OCI-LY7 (cell line): ENCODE measurements around the gene TUBA1A. TPM values are rescaled to one million over a fixed set of nuclear protein-coding genes. Genes with fewer than 3 reads are reported as not detected.

Source experiments
- BruUV-seq: library from RNA; stranded (reverse); fragments of 400-500 nt; replicated peaks from 2 replicates; lab custom pipeline; 2021; lab: Mats Ljungman, UMichigan
- CTCF ChIA-PET: fragments of 300-600 bp; sonication (Branson Sonifier 250); formaldehyde crosslinking; loops from one replicate; lab custom pipeline; 2022; ENCODE audit warnings: antibody characterized with exemption; ENCODE audit not compliant: unreplicated experiment; lab: Charles Lee
- POLR2A ChIA-PET: fragments of 300-600 bp; sonication (Branson Sonifier 250); formaldehyde crosslinking; loops from one replicate; lab custom pipeline; 2022; ENCODE audit warnings: antibody characterized with exemption; lab: Charles Lee
- DNase-seq: peaks from one replicate; pipeline ENCODE4 v3.0.0-alpha.2; 2015; ENCODE audit warnings: low spot score
- H2AFZ ChIP-seq: fragments of 200-600 bp; sonication (generic), shearing (Covaris generic); 2 replicates; pipeline ENCODE4 v1.6.1; 2014; ENCODE audit warnings: mild to moderate bottlenecking, antibody characterized with exemption, low read length, moderate library complexity
- H3K27ac ChIP-seq: fragments of 200-600 bp; sonication (generic); 2 replicates; pipeline ENCODE4 v1.5.1; 2014; ENCODE audit warnings: mixed run types, low read depth, mild to moderate bottlenecking, moderate library complexity, low read length, inconsistent platforms; ENCODE audit not compliant: poor library complexity, severe bottlenecking
- H3K36me3 ChIP-seq: fragments of 200-600 bp; sonication (generic); 2 replicates; pipeline ENCODE4 v1.6.1; 2014; ENCODE audit warnings: mild to moderate bottlenecking, antibody characterized with exemption, low read length, moderate library complexity, mixed read lengths; ENCODE audit not compliant: insufficient read depth
- H3K4me1 ChIP-seq: fragments of 200-600 bp; sonication (generic); 2 replicates; pipeline ENCODE4 v1.5.1; 2014; ENCODE audit warnings: mild to moderate bottlenecking, low read length; ENCODE audit not compliant: insufficient read depth, poor library complexity, severe bottlenecking
- H3K4me2 ChIP-seq: fragments of 200-600 bp; sonication (generic); 2 replicates; pipeline ENCODE4 v1.6.1; 2014; ENCODE audit warnings: mild to moderate bottlenecking, low read length
- H3K4me3 ChIP-seq: fragments of 200-600 bp; sonication (generic); 2 replicates; pipeline ENCODE4 v1.5.1; 2014; ENCODE audit warnings: mild to moderate bottlenecking, low read depth, low read length; ENCODE audit not compliant: poor library complexity, severe bottlenecking
- H3K79me2 ChIP-seq: fragments of 200-600 bp; sonication (generic); 2 replicates; pipeline ENCODE4 v1.6.1; 2016; ENCODE audit warnings: low read depth, mild to moderate bottlenecking, low read length, moderate library complexity, mixed read lengths; ENCODE audit not compliant: insufficient read depth
- H3K9me2 ChIP-seq: fragments of 200-600 bp; sonication (generic); 2 replicates; pipeline ENCODE4 v1.6.1; 2016; ENCODE audit warnings: mild to moderate bottlenecking, low read length, mixed read lengths; ENCODE audit not compliant: insufficient read depth
- H3K9me3 ChIP-seq: fragments of 200-600 bp; sonication (generic); 2 replicates; pipeline ENCODE4 v1.6.1; 2014; ENCODE audit warnings: mild to moderate bottlenecking, mixed run types, low read length, mixed read lengths
- H4K20me1 ChIP-seq: fragments of 200-600 bp; sonication (generic); 2 replicates; pipeline ENCODE4 v1.6.1; 2014; ENCODE audit warnings: mild to moderate bottlenecking, antibody characterized with exemption, low read length, moderate library complexity, mixed read lengths; ENCODE audit not compliant: insufficient read depth
- EZH2phosphoT487 ChIP-seq: fragments of 200-600 bp; sonication (generic); IDR thresholded peaks from 2 replicates; pipeline ENCODE4 v1.6.1; 2018; ENCODE audit warnings: low read depth, borderline replicate concordance, mild to moderate bottlenecking, mixed run types, antibody characterized with exemption, low read length, moderate library complexity, mixed read lengths
- intact Hi-C: fragments of 100-400 bp; cut with micrococcal nuclease; formaldehyde crosslinking; loops from one replicate; pipeline ENCODE4 v1.10.0; 2022; ENCODE audit not compliant: unreplicated experiment
- total RNA-seq, 2 experiments: library from RNA; depleted of rRNA in 1 of 2; stranded (reverse); fragments of >200 nt in 1 of 2; shearing (Covaris generic) in 1 of 2; gene quantifications; 2 replicates each; pipeline ENCODE4 v1.2.3, GENCODE V29; 2014 to 2022
- TF ChIP-seq, protein P1 (sequence below): fragments of 200-600 bp; sonication (generic); conservative IDR thresholded peaks from 2 replicates; pipeline ENCODE4 v1.5.1; 2014; ENCODE audit warnings: mild to moderate bottlenecking, antibody characterized with exemption, low read length, moderate library complexity, mixed read lengths

TUBA1A gene
- total RNA-seq, 2 experiments from 2014 or later, result 136 to 214 TPM

DNA sequence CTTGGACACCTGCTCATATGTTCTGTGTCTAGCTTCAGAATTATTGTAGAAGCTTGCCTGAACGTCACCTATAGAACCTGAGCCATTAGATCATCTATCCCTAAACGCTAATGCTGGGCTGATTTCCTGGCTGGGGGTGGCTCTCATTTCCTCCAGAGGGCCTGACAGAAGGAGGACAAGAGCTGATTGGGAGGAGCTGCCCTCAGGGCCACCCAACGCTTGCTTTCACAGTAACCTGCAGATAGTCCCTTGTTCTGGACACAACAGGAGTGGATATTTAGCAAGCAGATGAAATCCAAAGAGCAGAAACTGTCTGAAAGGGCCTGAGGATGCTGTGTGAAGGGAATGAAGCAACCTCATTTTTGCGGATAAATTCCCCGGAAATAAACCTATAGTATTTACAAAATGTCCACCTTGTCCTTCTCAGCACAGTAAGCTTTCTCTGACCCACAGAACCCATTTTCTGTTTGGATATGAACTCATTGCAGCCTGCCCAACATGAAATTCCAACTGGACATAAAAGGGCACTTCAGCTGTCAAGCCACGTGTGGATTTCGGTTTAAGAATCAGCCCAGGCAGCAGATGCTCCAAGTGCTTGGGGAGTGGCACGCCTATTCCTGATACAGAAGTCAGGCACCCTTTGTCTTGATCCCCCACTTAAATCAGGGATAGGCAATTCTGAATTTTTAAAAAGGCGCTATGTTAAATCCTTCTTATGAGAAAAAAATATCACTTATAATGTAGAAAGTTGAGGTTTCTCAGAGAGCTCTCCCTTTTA lies 43.2 kb upstream of the TUBA1A start:
- H3K36me3 ChIP-seq, result no peaks in the 10 kb centered on the region
- intact Hi-C loops, result no loop called here
- ChIA-PET CTCF (no interaction called here), POLR2A (interaction anchor here (1.7 kb wide), 1 partner anchor 42 kb away, joined by 3 read pairs; no protein-coding TSS in a partner anchor)
- no peaks in the 10 kb centered on the region for H3K9me2 ChIP-seq
- H2AFZ ChIP-seq, result no peak overlapping the region
- TF ChIP-seq, protein P1, sequence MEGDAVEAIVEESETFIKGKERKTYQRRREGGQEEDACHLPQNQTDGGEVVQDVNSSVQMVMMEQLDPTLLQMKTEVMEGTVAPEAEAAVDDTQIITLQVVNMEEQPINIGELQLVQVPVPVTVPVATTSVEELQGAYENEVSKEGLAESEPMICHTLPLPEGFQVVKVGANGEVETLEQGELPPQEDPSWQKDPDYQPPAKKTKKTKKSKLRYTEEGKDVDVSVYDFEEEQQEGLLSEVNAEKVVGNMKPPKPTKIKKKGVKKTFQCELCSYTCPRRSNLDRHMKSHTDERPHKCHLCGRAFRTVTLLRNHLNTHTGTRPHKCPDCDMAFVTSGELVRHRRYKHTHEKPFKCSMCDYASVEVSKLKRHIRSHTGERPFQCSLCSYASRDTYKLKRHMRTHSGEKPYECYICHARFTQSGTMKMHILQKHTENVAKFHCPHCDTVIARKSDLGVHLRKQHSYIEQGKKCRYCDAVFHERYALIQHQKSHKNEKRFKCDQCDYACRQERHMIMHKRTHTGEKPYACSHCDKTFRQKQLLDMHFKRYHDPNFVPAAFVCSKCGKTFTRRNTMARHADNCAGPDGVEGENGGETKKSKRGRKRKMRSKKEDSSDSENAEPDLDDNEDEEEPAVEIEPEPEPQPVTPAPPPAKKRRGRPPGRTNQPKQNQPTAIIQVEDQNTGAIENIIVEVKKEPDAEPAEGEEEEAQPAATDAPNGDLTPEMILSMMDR, result no peak
- no peak for TF ChIP-seq EZH2phosphoT487
- no peak for DNase-seq
- H4K20me1 ChIP-seq, result no peaks in the 10 kb centered on the region
- no peaks in the 10 kb centered on the region for H3K79me2 ChIP-seq
- no peaks in the 10 kb centered on the region for H3K9me3 ChIP-seq
- H3K4me2 ChIP-seq, result no peak overlapping the region
- H3K4me1 ChIP-seq, result peaks cover 4% of the 10 kb centered on the region
- H3K27ac ChIP-seq, result no peak overlapping the region
- no TSS peak for BruUV-seq
- H3K4me3 ChIP-seq, result no peak overlapping the region

- ChIA-PET POLR2A (interaction anchor here (0.6 kb wide), 1 partner anchor 100 kb away, joined by 3 read pairs; no protein-coding TSS in a partner anchor), CTCF (no interaction called here)
- Histone ChIP-seq H3K4me2 (no peak overlapping the region), H3K9me3 (no peaks in the 10 kb centered on the region), H3K9me2 (no peaks in the 10 kb centered on the region), H3K79me2 (no peaks in the 10 kb centered on the region), H3K36me3 (no peaks in the 10 kb centered on the region), H4K20me1 (no peaks in the 10 kb centered on the region), H3K4me1 (peaks cover 4% of the 10 kb centered on the region), H3K27ac (no peak overlapping the region), H2AFZ (no peak overlapping the region), H3K4me3 (no peak overlapping the region)
- no peak for DNase-seq
- no peak for TF ChIP-seq EZH2phosphoT487
- TF ChIP-seq, protein P1, result no peak
- BruUV-seq, result no TSS peak
- intact Hi-C loops, result no loop called here
Observed at GRCh38 chr12:49230805-49231194, 41.9 kb upstream of the TUBA1A start.

GRCh38 chr12:49230176-49230804 lies 41.4 kb upstream of the TUBA1A start:
- H3K9me2 ChIP-seq, result no peaks in the 10 kb centered on the region
- no peaks in the 10 kb centered on the region for H3K9me3 ChIP-seq
- H3K36me3 ChIP-seq, result no peaks in the 10 kb centered on the region
- no peaks in the 10 kb centered on the region for H3K79me2 ChIP-seq
- H3K27ac ChIP-seq, result no peak overlapping the region
- intact Hi-C loops, result no loop called here
- DNase-seq, result no peak
- TF ChIP-seq, protein P1, result no peak
- no peak for TF ChIP-seq EZH2phosphoT487
- no peak overlapping the region for H3K4me3 ChIP-seq
- no peak overlapping the region for H3K4me2 ChIP-seq
- CTCF ChIA-PET, result no interaction called here
- no peak overlapping the region for H2AFZ ChIP-seq
- no peaks in the 10 kb centered on the region for H4K20me1 ChIP-seq
- no TSS peak for BruUV-seq
- POLR2A ChIA-PET, result interaction anchor here (0.6 kb wide), 1 partner anchor 100 kb away, joined by 3 read pairs; no protein-coding TSS in a partner anchor
- peaks cover 4% of the 10 kb centered on the region for H3K4me1 ChIP-seq
